Measurements from ENCODE around the gene NLRP1. TPM values are rescaled to one million over a fixed set of nuclear protein-coding genes. Genes with fewer than 3 reads are reported as not detected.

NLRP1 gene
- total and polyA plus RNA-seq, 2 donors (not counting 3 experiments of a cell fraction or from before 2014, with no cell fraction given): 43.8 to 53.9 TPM

- Histone ChIP-seq H4K20me1 (replicated peaks; ENCODE audit: control insufficient read depth, extremely low read depth, insufficient read depth, low read length) (no peaks in the 10 kb centered on the region), H3K27me3 (ENCODE audit: control insufficient read depth in 2 of 2, insufficient read depth in 2 of 2, low read length in 2 of 2) (no peaks in the 10 kb centered on the region), H2AFZ (ENCODE audit: low read depth, low read length) (no peak overlapping the region), H3K4me1 (ENCODE audit: control insufficient read depth, extremely low read depth, insufficient read depth, low read length) (peaks cover 5% of the 10 kb centered on the region), H3K36me3 (ENCODE audit: control insufficient read depth in 2 of 2, extremely low read depth in 1 of 2, insufficient read depth in 2 of 2, low read length in 2 of 2) (peaks cover 0 to 3% of the 10 kb centered on the region in 2 experiments), H3K9ac (replicated peaks; ENCODE audit: extremely low read depth, insufficient read depth, low read length) (no peak overlapping the region), H3K4me3 (replicated peaks in 1 of 3; ENCODE audit: insufficient read depth in 1 of 3, low read depth in 1 of 3, low read length in 3 of 3) (peak overlapping the region in 2 of 3 experiments; percentile 56 to 79), H3K27ac (ENCODE audit: insufficient read depth, low read depth, low read length) (no peak overlapping the region), H3K9me1 (replicated peaks; ENCODE audit: control insufficient read depth, extremely low read depth, insufficient read depth, low read length) (no peaks in the 10 kb centered on the region), H3K9me3 (replicated peaks; ENCODE audit: control insufficient read depth, insufficient read depth, low read length) (no peaks in the 10 kb centered on the region), H3K79me2 (ENCODE audit: control insufficient read depth, insufficient read depth, low read length) (no peaks in the 10 kb centered on the region), H3K4me2 (ENCODE audit: insufficient read depth, low read length) (peak overlapping the region; percentile 78)
- FAIRE-seq (no peak), DNase-seq (ENCODE audit: low read depth, low spot score) (no peak)
- ChIA-PET POLR2A (interaction anchor here (0.6 kb wide), 1 partner anchor 33 kb away, joined by 9 read pairs; no protein-coding TSS in a partner anchor), CTCF (interaction anchor here (1.1 to 2.0 kb wide), 6 partner anchors 8 to 936 kb away, joined by 3 to 7 read pairs (median 4); partner anchors contain the start of genes DERL2 and MIS12)
- TF ChIP-seq JUN (IDR thresholded peaks at IDR 0.05; ENCODE audit: borderline replicate concordance, insufficient read depth, insufficient read length, low read depth) (no peak), MYC (IDR thresholded peaks at IDR 0.05; ENCODE audit: low read depth, low read length) (no peak), POLR2A (IDR thresholded peaks at IDR 0.05; ENCODE audit: low read depth, low read length) (no peak), GATA2 (IDR thresholded peaks at IDR 0.05; ENCODE audit: insufficient read depth, insufficient read length, low read depth, low read length) (no peak), FOS (IDR thresholded peaks at IDR 0.05; ENCODE audit: borderline replicate concordance, insufficient read depth, low read length) (no peak), MAX (IDR thresholded peaks at IDR 0.05; ENCODE audit: insufficient read depth, insufficient read length) (no peak), POLR2AphosphoS5 (IDR thresholded peaks at IDR 0.05; ENCODE audit: insufficient read depth, low read depth, low read length) (no peak), EZH2 (IDR thresholded peaks at IDR 0.05; ENCODE audit: borderline replicate concordance, low read depth, low read length, severe bottlenecking) (no peak)
- TF ChIP-seq, protein P1, sequence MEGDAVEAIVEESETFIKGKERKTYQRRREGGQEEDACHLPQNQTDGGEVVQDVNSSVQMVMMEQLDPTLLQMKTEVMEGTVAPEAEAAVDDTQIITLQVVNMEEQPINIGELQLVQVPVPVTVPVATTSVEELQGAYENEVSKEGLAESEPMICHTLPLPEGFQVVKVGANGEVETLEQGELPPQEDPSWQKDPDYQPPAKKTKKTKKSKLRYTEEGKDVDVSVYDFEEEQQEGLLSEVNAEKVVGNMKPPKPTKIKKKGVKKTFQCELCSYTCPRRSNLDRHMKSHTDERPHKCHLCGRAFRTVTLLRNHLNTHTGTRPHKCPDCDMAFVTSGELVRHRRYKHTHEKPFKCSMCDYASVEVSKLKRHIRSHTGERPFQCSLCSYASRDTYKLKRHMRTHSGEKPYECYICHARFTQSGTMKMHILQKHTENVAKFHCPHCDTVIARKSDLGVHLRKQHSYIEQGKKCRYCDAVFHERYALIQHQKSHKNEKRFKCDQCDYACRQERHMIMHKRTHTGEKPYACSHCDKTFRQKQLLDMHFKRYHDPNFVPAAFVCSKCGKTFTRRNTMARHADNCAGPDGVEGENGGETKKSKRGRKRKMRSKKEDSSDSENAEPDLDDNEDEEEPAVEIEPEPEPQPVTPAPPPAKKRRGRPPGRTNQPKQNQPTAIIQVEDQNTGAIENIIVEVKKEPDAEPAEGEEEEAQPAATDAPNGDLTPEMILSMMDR (IDR thresholded peaks at IDR 0.05; ENCODE audit: extremely low read depth in 1 of 2, insufficient read depth in 1 of 2, low read depth in 1 of 2, low read length in 2 of 2): no peak
- intact Hi-C loops (cut with micrococcal nuclease): loop anchor here (1.0 kb wide), 1 partner anchor 27 kb away; no protein-coding TSS in a partner anchor
- dilution Hi-C loops (cut with MboI; ENCODE audit: extremely low pct_ligation_motif_present, low sequenced_read_pairs): no loop called here
- no TSS peak for BruUV-seq (replicated peaks)
These were observed 84.7 kb downstream of the NLRP1 start for GRCh38 chr17:5499476-5500231.

Data from endothelial cell of umbilical vein (primary cell).